COLO668 (cell line): ENCODE measurements around the gene ATP8B1.
"Not testable (repeated sequence)": the region's sequence is repeated elsewhere in the genome, so short reads cannot be mapped to it uniquely, and the experiment has no call there.

Experiments
- DNase-seq: peaks from one replicate; lab custom pipeline; 2025; ENCODE audit not compliant: unreplicated experiment; lab: John Stamatoyannopoulos, UW

ATP8B1 gene

DNA sequence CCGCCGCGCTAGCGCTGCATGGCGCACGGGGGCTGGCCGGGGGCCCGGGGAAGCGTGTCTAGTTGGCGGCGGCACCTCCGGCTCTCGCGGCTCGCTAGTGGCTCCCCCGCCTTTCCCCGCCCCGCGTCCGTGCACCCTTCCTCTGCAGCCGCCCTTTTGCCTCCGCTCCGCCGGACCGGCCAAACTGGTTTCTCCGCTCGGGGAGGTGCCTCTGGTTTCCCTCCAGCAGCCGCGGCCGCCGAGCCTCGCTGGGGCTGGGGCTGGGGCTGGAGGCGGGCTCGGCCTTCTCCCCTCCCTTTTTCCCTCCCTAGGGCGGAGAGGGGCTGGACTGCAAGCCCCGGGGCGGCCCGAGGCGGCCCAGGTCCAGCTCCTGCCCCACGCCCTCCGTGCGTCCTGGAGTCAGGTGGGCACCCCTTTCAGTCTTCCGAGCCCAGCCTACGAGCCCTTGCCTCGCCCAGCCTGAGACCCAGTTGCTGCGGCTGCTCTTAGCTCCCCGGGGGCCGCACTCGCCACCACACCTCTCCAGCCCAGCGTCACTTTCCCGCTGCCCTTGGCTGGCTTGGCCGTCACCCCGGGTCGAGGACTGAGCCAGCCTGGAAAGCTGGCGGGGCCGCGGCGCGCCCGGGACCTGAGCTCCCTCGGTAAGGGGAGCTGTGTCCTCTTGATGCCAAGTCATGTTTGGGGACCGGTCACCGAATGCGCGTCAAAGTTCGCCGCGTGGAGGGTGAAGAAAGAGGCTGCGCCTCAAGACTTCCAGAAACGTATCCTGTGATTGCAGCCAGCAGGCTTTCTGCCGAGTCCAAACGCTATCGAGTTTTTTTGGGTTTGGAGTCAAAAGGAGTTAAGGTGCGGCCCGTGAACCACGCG is at the start of gene ATP8B1:
Gene ATP8B1 (minus strand): TSS at position 213 of the 867 bp plus-strand sequence. CDS start 71,508 bp downstream, outside the sequence.
- DNase-seq = peak; percentile 99

DNA sequence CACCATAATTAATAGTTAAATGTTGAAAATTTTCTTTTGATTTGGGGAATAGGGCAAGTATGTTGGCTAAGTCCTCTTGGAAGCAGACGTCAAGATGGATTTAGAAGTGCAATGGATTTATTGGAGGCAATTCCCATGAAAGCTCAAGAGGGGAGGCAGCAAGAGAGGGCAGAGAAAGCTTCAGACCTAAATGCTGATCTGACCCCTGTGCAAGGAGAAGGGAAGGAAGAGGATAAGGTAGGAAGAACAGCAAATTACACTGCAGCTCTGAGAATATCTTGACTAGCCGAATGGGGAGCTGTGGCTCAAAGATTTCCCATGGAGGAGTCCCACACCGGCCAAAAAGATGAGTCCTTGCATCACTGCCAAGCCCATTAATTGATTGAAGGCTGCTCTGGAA is 46.9 kb upstream of the ATP8B1 start:
- DNase-seq = no peak

DNA sequence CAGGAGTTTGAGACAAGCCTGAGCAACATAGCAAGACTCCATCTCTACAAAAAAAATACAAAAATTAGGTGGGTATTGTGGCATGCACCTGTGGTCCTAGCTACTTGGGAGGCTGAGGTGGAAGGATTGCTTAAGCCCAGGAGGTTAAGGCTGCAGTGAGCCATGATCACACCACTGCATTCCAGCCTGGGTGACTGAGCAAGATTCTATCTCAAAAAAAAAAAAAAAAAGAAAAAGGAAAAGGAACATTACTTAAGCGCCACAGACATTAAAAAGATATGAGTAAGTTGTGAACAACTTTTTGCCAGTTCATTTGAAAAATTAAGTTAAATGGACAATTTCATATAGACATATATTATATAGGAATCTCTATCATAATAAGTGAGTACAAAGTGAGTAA is 45.3 kb upstream of the ATP8B1 start:
- DNase-seq = not testable (repeated sequence)

DNA sequence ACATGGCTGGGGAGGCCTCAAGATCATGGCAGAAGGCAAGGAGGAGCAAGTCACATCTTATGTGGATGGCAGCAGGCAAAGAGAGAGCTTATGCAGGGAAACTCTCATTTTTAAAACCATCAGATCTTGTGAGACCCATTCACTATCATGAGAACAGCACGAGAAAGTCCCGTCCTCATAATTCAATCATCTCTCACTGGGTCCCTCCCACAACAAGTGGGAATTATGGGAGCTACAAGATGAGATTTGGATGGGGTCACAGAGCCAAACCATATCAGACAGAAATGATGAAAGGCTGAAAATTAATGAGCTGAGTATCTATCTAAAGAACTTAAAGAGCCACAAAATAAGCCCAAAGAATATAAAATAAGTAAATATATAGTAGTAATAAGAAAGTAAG is 44.3 kb upstream of the ATP8B1 start:
- not testable (repeated sequence) for DNase-seq

DNA sequence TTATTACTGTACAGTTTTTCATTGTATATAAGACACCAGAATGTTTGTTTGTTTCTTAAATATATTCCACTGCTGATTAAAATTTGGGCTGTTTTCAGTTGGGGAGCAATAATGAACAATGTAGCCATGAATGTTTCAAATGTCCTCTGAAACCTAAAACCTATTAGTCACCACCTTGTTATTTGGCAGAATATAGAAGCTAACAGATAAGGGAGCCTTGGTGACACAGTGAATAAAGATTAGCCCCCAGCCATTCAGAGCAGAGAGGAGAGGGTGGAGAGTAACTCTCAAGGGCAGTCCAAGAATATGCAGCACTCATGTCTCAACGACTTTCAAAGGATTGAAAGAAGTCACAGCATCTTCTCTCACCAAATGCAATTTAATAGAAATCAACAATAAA is 43.1 kb upstream of the ATP8B1 start:
- DNase-seq = no peak

DNA sequence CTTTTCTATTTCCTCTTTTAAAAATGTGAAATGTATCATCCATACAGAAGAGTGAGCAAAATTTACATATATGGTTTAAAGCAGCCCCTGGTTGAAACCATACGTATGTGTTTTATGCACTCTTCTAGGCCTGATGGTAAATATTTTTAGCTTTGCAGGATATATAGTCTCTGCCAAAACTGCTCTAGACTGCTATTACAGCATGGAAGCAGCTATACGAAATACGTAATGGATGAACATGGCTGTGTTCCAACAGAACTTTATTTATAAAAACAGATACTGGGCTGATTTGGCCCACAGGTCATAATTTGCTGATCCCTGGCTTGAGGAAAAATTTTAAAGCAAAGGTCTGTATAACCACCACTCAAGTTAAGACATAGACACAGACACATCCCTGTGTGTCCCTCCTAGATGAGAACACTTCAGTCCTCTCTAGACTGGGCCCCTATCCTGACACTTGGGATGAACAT is 42.5 kb upstream of the ATP8B1 start:
- no peak for DNase-seq

DNA sequence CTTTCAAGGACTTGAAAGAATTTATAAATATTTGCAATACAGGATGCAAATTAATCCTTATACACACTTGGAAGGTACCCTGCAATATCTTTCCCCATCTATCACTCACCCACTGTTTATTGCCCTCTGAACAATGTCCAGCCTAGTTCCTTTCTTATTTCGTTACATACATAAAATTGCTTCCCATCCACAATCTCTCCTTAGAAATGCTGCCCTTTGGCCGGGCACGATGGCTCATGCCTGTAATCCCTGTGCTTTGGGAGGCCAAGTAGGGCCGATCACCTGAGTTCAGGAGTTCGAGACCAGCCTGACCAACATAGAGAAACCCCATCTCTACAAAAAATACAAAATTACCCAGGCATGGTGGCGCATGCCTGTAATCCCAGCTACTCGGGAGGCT is 41.2 kb upstream of the ATP8B1 start:
- no peak for DNase-seq

DNA sequence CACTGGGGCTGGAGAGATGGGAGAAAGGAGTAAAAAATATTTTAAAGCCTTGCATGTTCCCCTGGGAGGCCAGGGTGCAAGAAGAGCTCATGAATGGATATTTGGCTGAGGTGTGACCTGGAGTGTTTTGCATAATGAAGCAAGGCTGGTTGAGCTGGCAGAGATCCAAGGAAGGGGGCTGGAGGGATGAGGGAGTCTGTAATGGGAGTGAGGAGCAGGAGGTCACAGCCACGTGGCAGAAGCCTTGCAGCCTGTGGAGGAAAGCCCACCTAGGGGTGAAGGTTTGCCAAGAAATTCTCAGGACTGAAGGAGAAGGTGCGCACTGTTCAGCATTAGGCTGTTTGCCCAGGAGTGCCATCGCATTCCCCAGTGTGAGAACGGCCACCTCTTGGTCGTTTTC is 40.3 kb upstream of the ATP8B1 start:
- peak; percentile 43 for DNase-seq

DNA sequence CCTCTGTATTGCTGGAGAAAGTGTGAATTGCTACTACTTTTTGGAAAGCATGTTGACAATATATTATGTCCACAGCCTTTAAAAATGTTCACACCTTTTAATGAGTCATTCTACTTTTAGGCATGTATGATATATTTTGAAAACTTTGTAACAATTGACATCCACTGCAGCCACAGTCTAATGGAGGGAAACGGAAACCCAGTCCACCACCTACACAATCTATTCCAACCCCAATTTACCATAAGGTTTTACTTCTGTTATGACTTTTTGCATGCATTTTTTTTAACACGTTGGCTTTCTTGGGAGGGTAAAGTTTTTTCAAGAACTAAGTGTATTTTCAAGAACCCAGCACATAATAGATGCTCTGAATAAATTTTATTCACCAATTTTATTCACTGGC is 38.5 kb upstream of the ATP8B1 start:
- no peak for DNase-seq

DNA sequence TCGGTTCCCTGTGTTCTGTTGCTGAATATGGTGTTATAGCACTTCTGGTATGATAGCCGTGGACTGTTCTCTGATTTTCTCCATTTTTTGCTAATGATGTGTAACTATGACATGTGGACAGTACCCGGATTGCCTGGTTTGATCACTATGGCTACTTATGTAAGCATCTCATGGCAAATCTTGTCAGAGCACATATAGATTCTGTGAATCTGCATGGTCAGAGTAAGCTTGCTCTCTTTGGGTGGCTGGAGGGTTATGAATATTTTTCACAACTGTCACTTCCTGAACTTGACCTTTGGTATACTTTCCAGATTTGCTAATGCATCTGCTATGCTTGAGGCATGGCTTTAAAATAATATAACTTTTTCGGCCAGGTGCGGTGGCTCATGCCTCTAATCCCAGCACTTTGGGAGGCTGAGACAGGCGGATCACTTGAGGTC is 36.8 kb upstream of the ATP8B1 start:
- DNase-seq = no peak

DNA sequence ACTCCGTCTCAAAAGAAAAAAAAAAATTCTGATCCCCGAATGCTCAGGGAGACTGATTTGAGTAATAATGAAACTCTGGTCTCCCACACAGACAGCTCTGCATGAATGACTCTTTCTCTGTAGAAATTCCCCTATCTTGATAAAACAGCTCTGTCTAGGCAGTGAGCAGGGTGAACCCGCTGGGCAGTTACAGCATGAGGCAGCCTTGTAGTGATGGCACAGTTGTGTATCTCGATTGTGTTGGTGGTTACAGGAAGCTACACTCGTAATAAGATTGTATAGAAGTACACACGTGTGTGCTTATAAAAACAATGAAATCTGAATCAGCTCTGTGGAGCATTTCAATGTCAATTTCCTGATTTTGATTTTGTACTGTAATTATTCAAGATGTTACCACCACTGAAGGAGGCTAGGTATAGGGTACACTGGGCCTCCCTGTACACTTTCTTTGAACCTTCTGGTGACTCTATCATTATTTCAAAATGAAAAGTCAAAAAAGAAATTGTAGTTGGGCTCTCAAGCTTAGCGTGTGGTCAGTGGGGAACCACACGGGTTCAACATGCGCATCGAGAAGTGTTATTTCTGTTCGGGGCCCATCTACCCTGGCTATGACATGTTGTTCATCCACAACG is 34.9 kb upstream of the ATP8B1 start:
- no peak for DNase-seq

DNA sequence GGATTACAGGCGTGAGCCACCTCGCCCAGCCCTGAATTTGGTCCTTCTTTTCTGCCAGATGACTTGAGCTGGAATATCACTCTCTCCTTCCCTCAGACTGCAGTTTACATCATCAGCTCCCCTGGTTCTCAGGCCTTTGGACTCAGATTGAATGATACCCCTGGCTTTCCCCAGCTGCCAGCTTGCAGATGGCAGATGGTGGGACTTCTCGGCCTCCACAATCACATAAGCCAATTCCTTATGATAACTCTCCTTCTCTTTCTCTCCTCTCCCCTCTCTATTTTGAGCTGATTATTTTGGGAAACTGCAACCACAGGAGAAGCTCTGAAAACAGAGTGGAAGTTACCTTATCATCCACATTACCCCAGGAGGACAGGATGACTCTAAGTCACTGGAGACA is 33.4 kb upstream of the ATP8B1 start:
- no peak for DNase-seq

DNA sequence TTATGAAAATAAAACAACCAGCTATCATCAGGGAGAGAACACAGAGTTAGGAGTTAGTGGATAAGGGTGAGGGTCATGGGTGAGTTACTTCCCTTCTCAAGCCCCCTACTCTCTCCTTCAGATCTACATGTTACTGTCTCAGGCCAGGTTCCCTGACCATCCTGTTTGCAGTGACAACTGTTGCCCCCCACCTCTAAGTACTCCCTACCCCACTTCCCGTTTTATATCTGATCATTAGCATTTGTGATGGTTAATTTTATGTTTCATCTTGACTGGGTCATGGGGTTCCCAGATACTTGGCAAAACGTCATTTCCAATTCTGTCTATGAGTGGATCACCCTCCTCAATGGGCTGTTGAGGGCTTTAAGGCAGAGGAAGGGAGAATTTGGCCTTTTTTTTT is 32.8 kb upstream of the ATP8B1 start:
- DNase-seq = no peak

DNA sequence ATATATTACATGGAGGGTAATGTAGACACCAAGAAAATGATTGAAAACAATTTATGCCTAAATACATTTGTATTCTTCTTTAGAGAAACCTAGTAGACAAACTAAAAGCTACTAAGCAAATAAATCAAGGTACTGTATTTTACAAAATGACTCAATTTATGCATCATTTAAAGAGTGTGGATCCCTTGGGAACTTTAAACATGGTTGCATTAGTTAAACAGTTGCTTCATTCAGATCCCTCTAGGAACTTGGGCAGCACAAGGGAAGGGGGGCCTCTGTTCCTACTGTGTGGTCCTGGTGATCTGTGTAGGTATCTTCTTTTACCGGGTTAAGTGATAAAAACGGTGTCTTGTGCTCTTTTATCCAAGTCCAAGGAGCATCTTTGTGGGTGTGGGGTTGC is 31.5 kb upstream of the ATP8B1 start:
- no peak for DNase-seq

DNA sequence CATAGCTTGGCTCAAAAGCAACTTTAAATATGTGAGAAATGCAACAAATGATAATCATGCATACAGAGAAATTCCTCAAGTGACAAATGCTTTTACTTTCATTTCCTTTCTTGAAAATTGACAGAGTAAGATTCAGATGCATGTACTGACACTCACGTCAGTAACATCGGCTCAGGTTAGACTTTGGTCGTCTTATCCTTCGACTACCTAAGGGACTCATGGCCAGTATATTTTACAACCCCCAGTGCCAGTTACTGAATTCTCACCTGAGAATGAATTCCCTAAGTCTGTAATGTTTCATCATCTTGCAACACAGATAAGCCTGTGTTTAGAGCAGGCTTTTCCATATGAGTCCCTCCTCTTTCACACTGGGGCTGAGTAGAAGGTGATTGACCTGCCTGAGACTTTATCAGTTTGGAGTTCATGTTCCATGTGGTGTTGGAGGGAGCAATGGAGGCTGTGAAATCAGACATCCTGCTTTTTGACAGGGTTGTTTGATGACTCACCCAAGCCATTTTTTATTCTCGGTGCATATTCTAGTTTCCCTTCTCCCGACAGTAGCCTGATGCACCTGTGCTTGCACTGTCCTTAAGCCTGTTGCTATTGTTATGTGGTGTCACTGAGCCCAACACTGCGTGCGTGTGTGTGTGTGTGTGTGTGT is 30.5 kb upstream of the ATP8B1 start:
- peak; percentile 59 for DNase-seq

DNA sequence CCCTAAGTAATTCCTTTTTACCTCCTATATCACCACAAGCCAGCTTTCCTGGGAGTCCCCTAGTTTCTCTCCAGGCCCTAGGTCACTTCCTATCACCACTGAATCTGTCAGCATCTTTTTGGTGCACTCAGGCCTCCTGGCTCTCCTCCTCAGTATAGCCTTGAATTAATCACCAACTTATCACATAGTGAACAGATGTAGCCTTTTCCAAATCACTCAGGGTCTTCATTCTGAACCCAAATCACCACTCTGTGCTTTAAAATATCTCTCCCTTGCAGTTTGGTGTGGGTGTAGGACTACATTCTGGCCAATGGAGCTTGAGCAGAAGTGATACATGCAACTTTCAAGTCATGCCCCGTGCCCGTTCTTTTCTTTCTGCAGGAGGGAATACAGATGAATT is 29.6 kb upstream of the ATP8B1 start:
- DNase-seq = no peak

DNA sequence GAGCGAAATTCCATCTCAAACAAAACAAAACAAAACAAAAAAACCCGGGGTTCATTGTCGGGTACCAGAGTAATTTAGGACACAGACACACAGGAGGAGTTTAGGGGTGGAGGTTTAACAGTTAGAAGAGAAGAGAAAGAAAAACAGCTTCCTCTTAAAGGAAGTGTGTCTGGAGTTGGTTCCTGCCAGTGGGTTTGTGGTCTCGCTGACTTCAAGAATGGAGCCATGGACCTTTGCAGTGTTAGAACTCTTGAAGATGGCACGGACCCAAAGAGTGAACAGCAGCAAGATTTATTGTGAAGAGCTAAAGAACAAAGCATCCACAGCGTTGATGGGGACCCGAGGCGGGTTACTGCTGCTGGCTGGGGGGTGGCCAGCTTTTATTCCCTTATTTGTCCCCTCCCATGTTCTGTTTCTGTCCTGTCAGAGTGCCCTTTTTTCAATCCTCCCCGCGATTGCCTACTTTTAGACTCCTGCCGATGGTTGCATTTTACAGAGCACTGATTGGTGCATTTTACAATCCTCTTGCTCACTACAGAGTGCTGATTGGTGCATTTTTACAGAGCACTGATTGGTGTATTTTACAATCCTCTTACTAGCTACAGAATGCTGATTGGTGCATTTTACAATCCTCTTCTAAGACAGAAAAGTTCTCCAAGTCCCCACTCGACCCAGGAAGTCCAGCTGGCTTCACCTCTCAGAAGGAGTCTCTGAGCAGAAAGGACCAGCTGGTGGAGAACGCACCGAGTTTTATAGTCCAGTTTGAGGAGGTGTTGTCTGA is 28.7 kb upstream of the ATP8B1 start:
- no peak for DNase-seq

DNA sequence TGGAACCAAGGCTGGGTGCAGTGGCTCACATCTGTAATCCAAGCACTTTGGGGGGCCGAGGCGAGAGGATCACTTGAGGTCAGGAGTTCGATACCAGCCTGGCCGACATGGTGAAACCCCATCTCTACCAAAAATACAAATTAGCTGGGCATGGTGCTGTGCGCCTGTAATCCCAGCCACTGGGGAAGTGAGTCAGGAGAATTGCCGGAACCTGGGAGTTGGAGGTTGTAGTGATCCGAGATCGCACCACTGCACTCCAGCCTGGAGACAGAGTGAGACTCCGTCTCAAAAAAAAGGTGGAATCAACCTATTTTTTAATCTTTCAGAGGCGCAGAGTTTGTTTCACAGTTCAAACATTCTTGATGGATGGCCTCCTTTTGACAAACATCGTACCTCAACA is 24.5 kb upstream of the ATP8B1 start:
- DNase-seq = no peak

DNA sequence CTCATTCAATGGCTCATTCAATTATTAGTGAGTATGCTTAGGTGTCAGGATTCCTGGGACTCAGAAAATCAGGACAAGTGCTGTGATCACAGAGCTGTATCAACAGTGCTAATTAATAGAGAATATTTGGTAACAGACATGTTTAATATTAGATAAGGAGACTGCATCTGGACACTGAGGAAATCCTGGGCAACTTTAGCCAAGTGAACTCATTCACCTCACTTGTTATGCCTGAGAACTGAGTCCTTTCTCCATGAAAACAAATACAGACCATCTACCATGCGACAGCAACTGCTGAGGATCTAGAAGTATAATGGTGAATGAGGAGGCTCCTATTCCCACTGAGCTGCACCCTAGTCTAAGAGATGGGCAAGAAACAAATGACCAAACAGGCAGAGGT is 23.1 kb upstream of the ATP8B1 start:
- no peak for DNase-seq

DNA sequence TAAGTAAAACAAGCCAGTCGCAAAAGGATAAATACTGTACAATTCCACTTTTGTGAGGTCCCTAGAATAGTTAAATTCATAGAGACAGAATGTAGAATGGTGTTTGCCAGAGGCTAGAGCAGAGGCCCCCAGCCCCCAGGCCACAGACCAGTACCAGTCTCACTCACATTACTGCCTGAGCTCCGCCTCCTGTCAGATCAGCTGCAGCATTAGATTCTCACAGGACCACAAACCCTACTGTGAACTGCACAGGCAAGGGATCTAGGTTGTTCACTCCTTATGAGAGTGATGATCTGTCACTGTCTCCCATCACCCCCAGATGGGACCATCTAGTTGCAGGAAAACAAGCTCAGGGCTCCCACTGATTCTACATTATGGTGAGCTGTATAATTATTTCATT is 17.5 kb upstream of the ATP8B1 start:
- not testable (repeated sequence) for DNase-seq
